RWPE2 (cell line): ENCODE measurements around the gene AKAP5.
A peak's percentile ranks its signal among the peaks of the same experiment; 100 is the strongest.

ENCODE experiments used
- ATAC-seq: fragments of 200-7000 bp; cut with Tn5 transposase; 3 replicates; pipeline ENCODE4 v1.9.1; 2021; ENCODE audit warnings: low read depth
- DNase-seq: peaks from one replicate; pipeline ENCODE4 v3.0.0-alpha.2; 2020; ENCODE audit warnings: low spot score
- H3K27ac ChIP-seq: fragments of 450-650 bp; 2 replicates; pipeline ENCODE4 v1.5.1; 2017; ENCODE audit warnings: mild to moderate bottlenecking; ENCODE audit not compliant: poor library complexity, severe bottlenecking
- H3K27me3 ChIP-seq: fragments of 250-450 bp; sonication (Bioruptor Pico); 2 replicates; pipeline ENCODE4 v1.5.1; 2021; ENCODE audit warnings: mild to moderate bottlenecking, moderate library complexity; ENCODE audit not compliant: insufficient read depth, poor library complexity, severe bottlenecking
- H3K36me3 ChIP-seq: fragments of 250-450 bp; sonication (Bioruptor Pico); 2 replicates; pipeline ENCODE4 v1.5.1; 2020; ENCODE audit warnings: low read depth, mild to moderate bottlenecking, moderate library complexity
- H3K4me1 ChIP-seq: fragments of 250-450 bp; sonication (Bioruptor Pico); 2 replicates; pipeline ENCODE4 v1.5.1; 2021; ENCODE audit warnings: mild to moderate bottlenecking, moderate library complexity; ENCODE audit not compliant: insufficient read depth, poor library complexity, severe bottlenecking
- H3K4me3 ChIP-seq: fragments of 250-450 bp; sonication (Bioruptor Pico); 2 replicates; pipeline ENCODE4 v1.5.1; 2021; ENCODE audit warnings: mild to moderate bottlenecking, moderate library complexity; ENCODE audit not compliant: severe bottlenecking
- H3K9me3 ChIP-seq: fragments of 250-450 bp; sonication (Bioruptor Pico); 2 replicates; pipeline ENCODE4 v1.5.1; 2021; ENCODE audit warnings: mild to moderate bottlenecking, moderate library complexity; ENCODE audit not compliant: severe bottlenecking
- TF ChIP-seq, protein P1 (sequence below): fragments of 450-650 bp; IDR thresholded peaks from one replicate; pipeline ENCODE4 v1.5.1; 2017; ENCODE audit warnings: mild to moderate bottlenecking, moderate library complexity; ENCODE audit not compliant: poor library complexity, severe bottlenecking

Gene AKAP5

DNA sequence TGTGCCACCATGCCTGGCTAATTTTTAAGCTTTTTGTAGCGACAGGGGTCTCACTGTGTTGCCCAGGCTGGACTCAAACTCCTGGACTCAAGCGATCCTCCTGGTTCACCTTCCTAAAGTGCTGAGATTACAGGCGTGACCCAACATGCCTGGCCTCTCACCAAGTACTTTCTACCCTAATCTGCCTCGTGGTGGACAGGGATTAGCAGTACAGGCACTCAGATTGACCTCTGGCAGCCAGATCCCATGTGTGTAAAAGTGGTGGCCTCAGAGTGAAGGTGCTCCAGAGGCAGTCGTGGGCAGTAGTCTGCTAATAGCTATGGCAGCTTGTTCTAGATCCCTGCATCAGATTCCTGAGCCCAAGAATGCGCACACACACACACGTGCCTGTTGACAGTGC is 46.3 kb upstream of the AKAP5 start:
- ATAC-seq, result no peak

DNA sequence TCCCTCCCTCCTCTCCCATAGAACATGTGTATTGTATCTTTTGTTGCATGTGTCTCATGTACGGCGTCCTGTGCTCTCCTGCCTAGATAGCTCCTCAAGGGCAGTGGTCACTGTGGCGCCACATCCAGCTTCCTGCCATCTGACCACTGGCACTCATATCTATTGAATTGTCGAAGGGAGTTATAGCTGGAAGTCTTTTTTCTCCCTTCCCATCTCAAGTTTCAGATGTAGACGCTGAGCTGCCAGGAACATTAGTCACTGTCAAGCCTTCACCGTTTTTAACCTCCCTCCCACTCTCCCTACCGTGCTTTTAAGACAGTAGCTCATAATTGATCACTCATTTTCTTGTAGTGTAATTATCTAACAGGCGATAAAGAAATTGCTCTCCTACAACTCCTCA is 44.1 kb upstream of the AKAP5 start:
- H3K4me3 ChIP-seq, result no peak overlapping the region

More for the DNA sequence above, 46.3 kb upstream of the AKAP5 start:
- Histone ChIP-seq H3K4me3 (no peak overlapping the region), H3K27me3 (no peaks in the 10 kb centered on the region), H3K9me3 (no peaks in the 10 kb centered on the region), H3K36me3 (peaks cover 99% of the 10 kb centered on the region), H3K27ac (no peak overlapping the region), H3K4me1 (peaks cover 12% of the 10 kb centered on the region)
- TF ChIP-seq, protein P1, sequence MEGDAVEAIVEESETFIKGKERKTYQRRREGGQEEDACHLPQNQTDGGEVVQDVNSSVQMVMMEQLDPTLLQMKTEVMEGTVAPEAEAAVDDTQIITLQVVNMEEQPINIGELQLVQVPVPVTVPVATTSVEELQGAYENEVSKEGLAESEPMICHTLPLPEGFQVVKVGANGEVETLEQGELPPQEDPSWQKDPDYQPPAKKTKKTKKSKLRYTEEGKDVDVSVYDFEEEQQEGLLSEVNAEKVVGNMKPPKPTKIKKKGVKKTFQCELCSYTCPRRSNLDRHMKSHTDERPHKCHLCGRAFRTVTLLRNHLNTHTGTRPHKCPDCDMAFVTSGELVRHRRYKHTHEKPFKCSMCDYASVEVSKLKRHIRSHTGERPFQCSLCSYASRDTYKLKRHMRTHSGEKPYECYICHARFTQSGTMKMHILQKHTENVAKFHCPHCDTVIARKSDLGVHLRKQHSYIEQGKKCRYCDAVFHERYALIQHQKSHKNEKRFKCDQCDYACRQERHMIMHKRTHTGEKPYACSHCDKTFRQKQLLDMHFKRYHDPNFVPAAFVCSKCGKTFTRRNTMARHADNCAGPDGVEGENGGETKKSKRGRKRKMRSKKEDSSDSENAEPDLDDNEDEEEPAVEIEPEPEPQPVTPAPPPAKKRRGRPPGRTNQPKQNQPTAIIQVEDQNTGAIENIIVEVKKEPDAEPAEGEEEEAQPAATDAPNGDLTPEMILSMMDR, result no peak
- no peak for DNase-seq

DNA sequence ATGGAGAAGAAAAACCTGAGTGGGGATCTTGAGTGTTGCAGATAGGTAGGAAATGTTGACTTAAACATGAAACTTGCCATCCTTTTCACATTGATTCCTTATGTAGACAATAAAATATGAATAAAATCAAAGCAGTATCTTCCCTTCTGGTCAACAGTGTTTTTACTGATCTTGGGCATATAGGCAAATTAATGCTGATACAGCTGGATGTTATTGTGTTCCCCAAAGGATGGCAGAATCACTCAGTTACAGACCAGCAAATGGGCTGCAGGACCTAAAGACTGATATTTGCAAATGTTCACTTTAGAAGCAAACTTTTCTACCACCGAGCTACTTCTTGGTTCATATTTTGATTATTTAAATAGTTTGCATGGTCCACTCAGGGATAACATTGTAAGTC is 43.3 kb upstream of the AKAP5 start:
- Histone ChIP-seq H3K4me1 (peaks cover 12% of the 10 kb centered on the region), H3K36me3 (peaks cover 98% of the 10 kb centered on the region), H3K9me3 (no peaks in the 10 kb centered on the region), H3K4me3 (no peak overlapping the region), H3K27me3 (no peaks in the 10 kb centered on the region), H3K27ac (no peak overlapping the region)
- TF ChIP-seq, protein P1, result no peak
- DNase-seq, result no peak
- no peak for ATAC-seq

More for the DNA sequence above, 44.1 kb upstream of the AKAP5 start:
- Histone ChIP-seq H3K27me3 (no peaks in the 10 kb centered on the region), H3K4me1 (peaks cover 12% of the 10 kb centered on the region), H3K36me3 (peaks cover 98% of the 10 kb centered on the region), H3K9me3 (no peaks in the 10 kb centered on the region), H3K27ac (peak overlapping the region; percentile 36)
- peak; percentile 95 for ATAC-seq
- TF ChIP-seq, protein P1, result no peak
- no peak for DNase-seq

DNA sequence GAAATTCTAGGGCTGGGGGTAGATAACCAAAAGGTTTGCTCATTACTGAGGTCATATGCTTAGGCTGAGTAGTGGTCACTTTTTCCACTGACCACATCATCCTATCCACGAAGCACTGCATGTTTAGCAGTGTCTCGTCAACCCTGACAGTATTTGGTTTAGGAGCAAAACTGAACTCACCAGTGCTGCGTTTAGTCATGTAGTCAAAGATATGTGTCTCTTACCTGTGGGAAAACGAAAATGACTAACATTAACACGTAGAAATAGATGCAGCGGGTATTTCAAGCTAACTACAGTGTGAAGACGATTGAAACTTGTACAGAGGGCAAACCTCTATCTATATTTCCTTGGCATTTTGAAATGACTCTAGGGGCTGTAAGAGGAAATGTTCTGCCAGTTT is 42.5 kb upstream of the AKAP5 start:
- peaks cover 98% of the 10 kb centered on the region for H3K36me3 ChIP-seq

DNA sequence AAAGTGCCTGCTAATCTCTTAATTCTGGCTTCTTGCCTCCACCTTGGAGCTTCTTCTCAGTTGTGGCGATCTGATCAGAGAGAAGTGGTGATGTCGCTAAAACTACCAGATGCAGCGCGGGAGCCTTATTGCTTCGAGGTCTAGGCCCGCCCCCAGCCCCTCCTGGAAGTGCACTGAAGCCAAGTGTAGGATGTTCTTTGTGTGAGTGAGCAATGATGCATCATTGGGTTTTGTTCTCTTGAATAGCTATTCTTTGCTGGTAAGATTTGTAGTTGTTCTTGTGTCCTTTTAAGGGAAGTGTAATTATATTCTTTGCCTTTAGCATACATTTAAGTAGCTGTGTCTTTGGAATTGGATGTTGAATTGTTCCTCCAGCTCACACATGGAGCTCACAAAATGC is 41.3 kb upstream of the AKAP5 start:
- peak; percentile 40; the same call in 2 of the 3 replicates for ATAC-seq
- no peaks in the 10 kb centered on the region for H3K27me3 ChIP-seq
- H3K4me3 ChIP-seq, result no peak overlapping the region
- peaks cover 98% of the 10 kb centered on the region for H3K36me3 ChIP-seq
- no peak for DNase-seq
- H3K27ac ChIP-seq, result no peak overlapping the region
- TF ChIP-seq, protein P1, result no peak
- no peaks in the 10 kb centered on the region for H3K9me3 ChIP-seq
- peaks cover 12% of the 10 kb centered on the region for H3K4me1 ChIP-seq

More for the DNA sequence above, 42.5 kb upstream of the AKAP5 start:
- TF ChIP-seq, protein P1, result no peak
- H3K4me3 ChIP-seq, result no peak overlapping the region
- H3K4me1 ChIP-seq, result peaks cover 12% of the 10 kb centered on the region
- no peak for DNase-seq
- H3K27ac ChIP-seq, result no peak overlapping the region
- no peaks in the 10 kb centered on the region for H3K9me3 ChIP-seq
- H3K27me3 ChIP-seq, result no peaks in the 10 kb centered on the region
- ATAC-seq, result no peak
